HepG2 (cell line): ENCODE data around the gene MORC1. TPM values are rescaled to one million over a fixed set of nuclear protein-coding genes. Genes with fewer than 3 reads are reported as not detected.

Source experiments
- ATAC-seq: fragments of 200-7000 bp; cut with Tn5 transposase; 3 replicates; pipeline ENCODE4 v1.9.1; 2020; ENCODE audit warnings: mild to moderate bottlenecking, moderate library complexity
- BruUV-seq: library from RNA; stranded (reverse); fragments of 400-500 nt; replicated peaks from 2 replicates; lab custom pipeline; 2021; lab: Mats Ljungman, UMichigan
- CTCF ChIA-PET: fragments of 300-600 bp; formaldehyde crosslinking; extraction: SDS; loops from one replicate; lab custom pipeline; 2021; ENCODE audit warnings: low total read pairs, inconsistent platforms, low intra/inter-chr PET ratio; lab: Yijun Ruan, JAX
- POLR2A ChIA-PET: fragments of 350-600 bp; sonication (Branson Sonifier 250); formaldehyde crosslinking; loops from one replicate; lab custom pipeline; 2020; ENCODE audit warnings: antibody characterized with exemption, inconsistent platforms; lab: Yijun Ruan, JAX
- DNase-seq: peaks from one replicate; pipeline ENCODE4 v3.0.0-alpha.2; 2015; ENCODE audit warnings: low spot score
- FAIRE-seq: peaks from 3 replicates; lab custom pipeline; 2011; peaks lifted over from hg19 to GRCh38; lab: Jason Lieb, UNC
- H2AFZ ChIP-seq: one replicate; pipeline ENCODE4 v1.6.1; 2011; ENCODE audit warnings: low read length, inconsistent platforms
- H3K27ac ChIP-seq: fragments of 300-600 bp; 3 replicates; pipeline ENCODE4 v1.8.0; 2011; ENCODE audit warnings: mixed run types, mild to moderate bottlenecking, mixed read lengths, low read length, inconsistent platforms; ENCODE audit not compliant: insufficient read depth; ENCODE audit errors: extremely low read length
- H3K27me3 ChIP-seq, 2 experiments: fragments of 200-600 bp in 1 of 2; 2 replicates in 1 of 2; 3 replicates in 1 of 2; pipeline versions ENCODE4 v1.6.0 to v1.8.0; 2011; ENCODE audit warnings: low read length in 2 of 2, mild to moderate bottlenecking in 2 of 2, moderate library complexity in 2 of 2, inconsistent platforms in 1 of 2; ENCODE audit not compliant: insufficient read depth in 2 of 2, control insufficient read depth in 1 of 2
- H3K36me3 ChIP-seq, 2 experiments: fragments of 200-600 bp in 1 of 2; replicated peaks in 1 of 2; 2 replicates in 1 of 2; 3 replicates in 1 of 2; pipeline versions ENCODE4 v1.5.1 to v1.8.0; 2011; ENCODE audit warnings: low read length in 2 of 2, inconsistent platforms in 1 of 2; ENCODE audit not compliant: insufficient read depth in 2 of 2, control insufficient read depth in 1 of 2
- H3K4me1 ChIP-seq: 2 replicates; pipeline ENCODE4 v1.5.1; 2012; ENCODE audit warnings: low read length, inconsistent platforms; ENCODE audit not compliant: insufficient read depth
- H3K4me2 ChIP-seq: 2 replicates; pipeline ENCODE4 v1.6.0; 2011; ENCODE audit warnings: low read depth, low read length, inconsistent platforms
- H3K4me3 ChIP-seq, 3 experiments: fragments of 200-600 bp in 1 of 3; sonication (generic), shearing (Covaris generic) in 1 of 3; replicated peaks in 1 of 3; 2 replicates each; pipeline ENCODE4 v1.5.1; 2011 to 2016; ENCODE audit warnings: low read length in 3 of 3, inconsistent platforms in 2 of 3, low read depth in 2 of 3, mild to moderate bottlenecking in 2 of 3, control low read depth in 1 of 3, mixed read lengths in 1 of 3; ENCODE audit not compliant: insufficient read depth in 1 of 3
- H3K79me2 ChIP-seq: one replicate; pipeline ENCODE4 v1.6.1; 2011; ENCODE audit warnings: low read length, inconsistent platforms; ENCODE audit not compliant: insufficient read depth
- H3K9ac ChIP-seq: 2 replicates; pipeline ENCODE4 v1.6.0; 2011; ENCODE audit warnings: mild to moderate bottlenecking, low read depth, low read length, inconsistent platforms; ENCODE audit not compliant: insufficient read depth
- H3K9me3 ChIP-seq: 2 replicates; pipeline ENCODE4 v1.5.1; 2012; ENCODE audit warnings: mild to moderate bottlenecking, low read length
- H4K20me1 ChIP-seq: 2 replicates; pipeline ENCODE4 v1.6.0; 2011; ENCODE audit warnings: inconsistent platforms, mild to moderate bottlenecking, low read length, moderate library complexity; ENCODE audit not compliant: insufficient read depth
- AKNA ChIP-seq: sonication (generic); formaldehyde crosslinking; IDR thresholded peaks from 2 replicates; pipeline ENCODE4 v1.4.0; 2020; ENCODE audit warnings: missing genetic modification reagents, borderline replicate concordance
- BHLHE40 ChIP-seq: IDR thresholded peaks from 2 replicates; pipeline ENCODE4 v1.6.1; 2011; ENCODE audit warnings: low read length, improper control_type of control experiment
- BRCA1 ChIP-seq: sonication (generic); formaldehyde crosslinking; IDR thresholded peaks from 2 replicates; pipeline ENCODE4 v1.4.0; 2020; ENCODE audit warnings: missing genetic modification reagents
- HMG20B ChIP-seq: conservative IDR thresholded peaks from 2 replicates; pipeline ENCODE4 v1.6.1; 2016; ENCODE audit warnings: missing genetic modification reagents, missing compliant biosample characterization
- ZBTB37 ChIP-seq: sonication (generic); formaldehyde crosslinking; IDR thresholded peaks from 2 replicates; pipeline ENCODE4 v1.4.0; 2020; ENCODE audit warnings: mild to moderate bottlenecking, missing genetic modification reagents
- ZNF296 ChIP-seq: sonication (generic); formaldehyde crosslinking; conservative IDR thresholded peaks from 2 replicates; pipeline ENCODE4 v1.5.0; 2020; ENCODE audit warnings: mild to moderate bottlenecking, missing genetic modification reagents
- ZNF710 ChIP-seq: sonication (generic); formaldehyde crosslinking; IDR thresholded peaks from 2 replicates; pipeline ENCODE4 v1.5.0; 2020; ENCODE audit warnings: mild to moderate bottlenecking, missing genetic modification reagents, borderline replicate concordance
- WGBS: methylation state at CpG from one replicate; pipeline ENCODE4 v1.1.6; 2017; ENCODE audit warnings: low lambda C conversion rate; 5-methylcytosine and 5-hydroxymethylcytosine counted together
- in situ Hi-C: cut with HindIII; loops from 2 replicates; pipeline ENCODE4 v1.10.0; 2017; ENCODE audit warnings: low pct_unique_long_range_greater_than_20kb; ENCODE audit not compliant: extremely low pct_ligation_motif_present
- intact Hi-C: fragments of 100-400 bp; cut with micrococcal nuclease; formaldehyde crosslinking; loops from one replicate; pipeline ENCODE4 v1.10.0; 2022; ENCODE audit not compliant: unreplicated experiment
- polyA plus RNA-seq, 8 experiments: library from polyadenylated mRNA; depleted of rRNA in 3 of 8; stranded (reverse) in 7 of 8; unstranded in 1 of 8; fragments of >200 nt; fragmentation: Illumina TruSeq in 4 of 8; extraction: Trizol in 4 of 8; gene quantifications; 2 replicates each; pipeline versions ENCODE4 v1.2.1 to v1.2.3, GENCODE V29; 2011 to 2016; ENCODE audit warnings: low read depth in 4 of 8, missing spikeins in 1 of 8, mixed read lengths in 1 of 8; ENCODE audit not compliant: insufficient read depth in 1 of 8
- total RNA-seq, 5 experiments: library from RNA; depleted of rRNA; stranded (reverse); fragments of >200 nt; fragmentation: Illumina TruSeq; extraction: Trizol; gene quantifications; 2 replicates each; pipeline ENCODE4 v1.2.3, GENCODE V29; 2016; ENCODE audit warnings: low read depth in 1 of 5
- TF ChIP-seq, protein P1 (sequence below): sonication (generic); formaldehyde crosslinking; conservative IDR thresholded peaks from 2 replicates; pipeline ENCODE4 v1.4.0; 2020; ENCODE audit warnings: mild to moderate bottlenecking, missing genetic modification reagents, moderate library complexity

MORC1 gene
- total and polyA plus RNA-seq, 2 of the 13 experiments (the other 11 are each of a cell fraction or from before 2014, with no cell fraction given), result not detected

DNA sequence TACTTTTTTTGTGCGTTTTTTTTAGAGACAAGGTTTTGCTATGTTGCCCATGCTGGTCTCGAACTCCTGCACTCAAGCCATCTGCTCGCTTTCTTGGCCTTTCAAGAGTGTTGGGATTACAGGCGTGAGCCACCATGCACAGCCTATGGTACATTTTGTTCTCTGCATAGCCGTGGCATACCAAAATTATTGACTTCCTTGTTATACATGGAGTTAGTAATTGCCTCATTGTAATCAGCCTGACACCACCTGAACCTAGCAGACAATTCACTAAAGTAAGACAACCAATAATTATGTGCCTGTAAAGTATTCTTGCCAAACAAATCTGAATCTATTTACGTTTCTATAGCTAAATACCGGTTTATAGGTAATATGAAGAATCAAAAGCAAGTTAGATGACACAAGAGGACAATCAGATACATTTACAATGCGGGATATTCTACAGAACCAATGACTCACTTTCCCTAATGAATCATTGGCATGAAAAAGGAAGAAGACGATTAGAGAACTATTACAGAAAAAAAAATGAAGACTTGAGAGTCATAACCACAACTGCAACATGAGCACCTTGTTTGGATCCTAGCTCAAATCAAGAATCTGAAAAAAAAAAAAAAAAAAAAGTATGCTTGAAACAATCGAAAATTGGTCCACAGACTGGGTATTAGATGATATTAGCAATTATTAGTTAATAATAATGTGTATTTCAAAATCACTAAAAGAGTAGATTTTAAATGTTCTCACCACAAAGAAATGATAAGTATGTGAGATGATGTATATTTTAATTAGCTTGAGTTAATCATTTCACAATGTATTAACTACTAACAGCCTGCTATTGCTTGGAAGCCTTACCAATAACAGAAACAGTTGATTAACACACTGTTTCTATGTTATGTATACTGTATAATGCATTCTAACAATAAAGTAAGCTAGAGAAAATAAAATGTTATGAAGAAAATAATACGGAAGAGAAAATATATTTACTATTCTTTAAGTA is 171.3 kb downstream of the MORC1 start:
- no peaks in the 10 kb centered on the region for H3K9me3 ChIP-seq
- H3K4me1 ChIP-seq, result no peaks in the 10 kb centered on the region
- no peak for FAIRE-seq
- no peak overlapping the region for H3K9ac ChIP-seq
- POLR2A ChIA-PET, result no interaction called here
- BruUV-seq, result no TSS peak
- no peak overlapping the region for H3K4me2 ChIP-seq
- H3K27me3 ChIP-seq, result no peaks in the 10 kb centered on the region
- no peak for ATAC-seq
- no peaks in the 10 kb centered on the region for H4K20me1 ChIP-seq
- intact Hi-C loops, result no loop called here
- DNase-seq, result no peak
- no peak overlapping the region for H2AFZ ChIP-seq
- no peak overlapping the region for H3K27ac ChIP-seq
- in situ Hi-C loops, result no loop called here
- H3K4me3 ChIP-seq, result no peak overlapping the region
- WGBS, result 13% methylated on average over 11 of the region's 11 CpGs
- no peaks in the 10 kb centered on the region for H3K36me3 ChIP-seq
- no peaks in the 10 kb centered on the region for H3K79me2 ChIP-seq
- CTCF ChIA-PET, result no interaction called here
- TF ChIP-seq AKNA (CRISPR knock-in tag) (no peak), ZNF296 (CRISPR knock-in tag) (no peak), BRCA1 (CRISPR knock-in tag) (no peak), HMG20B (CRISPR knock-in tag) (no peak), BHLHE40 (no peak), ZBTB37 (CRISPR knock-in tag) (no peak), ZNF710 (no peak)
- TF ChIP-seq, protein P1, sequence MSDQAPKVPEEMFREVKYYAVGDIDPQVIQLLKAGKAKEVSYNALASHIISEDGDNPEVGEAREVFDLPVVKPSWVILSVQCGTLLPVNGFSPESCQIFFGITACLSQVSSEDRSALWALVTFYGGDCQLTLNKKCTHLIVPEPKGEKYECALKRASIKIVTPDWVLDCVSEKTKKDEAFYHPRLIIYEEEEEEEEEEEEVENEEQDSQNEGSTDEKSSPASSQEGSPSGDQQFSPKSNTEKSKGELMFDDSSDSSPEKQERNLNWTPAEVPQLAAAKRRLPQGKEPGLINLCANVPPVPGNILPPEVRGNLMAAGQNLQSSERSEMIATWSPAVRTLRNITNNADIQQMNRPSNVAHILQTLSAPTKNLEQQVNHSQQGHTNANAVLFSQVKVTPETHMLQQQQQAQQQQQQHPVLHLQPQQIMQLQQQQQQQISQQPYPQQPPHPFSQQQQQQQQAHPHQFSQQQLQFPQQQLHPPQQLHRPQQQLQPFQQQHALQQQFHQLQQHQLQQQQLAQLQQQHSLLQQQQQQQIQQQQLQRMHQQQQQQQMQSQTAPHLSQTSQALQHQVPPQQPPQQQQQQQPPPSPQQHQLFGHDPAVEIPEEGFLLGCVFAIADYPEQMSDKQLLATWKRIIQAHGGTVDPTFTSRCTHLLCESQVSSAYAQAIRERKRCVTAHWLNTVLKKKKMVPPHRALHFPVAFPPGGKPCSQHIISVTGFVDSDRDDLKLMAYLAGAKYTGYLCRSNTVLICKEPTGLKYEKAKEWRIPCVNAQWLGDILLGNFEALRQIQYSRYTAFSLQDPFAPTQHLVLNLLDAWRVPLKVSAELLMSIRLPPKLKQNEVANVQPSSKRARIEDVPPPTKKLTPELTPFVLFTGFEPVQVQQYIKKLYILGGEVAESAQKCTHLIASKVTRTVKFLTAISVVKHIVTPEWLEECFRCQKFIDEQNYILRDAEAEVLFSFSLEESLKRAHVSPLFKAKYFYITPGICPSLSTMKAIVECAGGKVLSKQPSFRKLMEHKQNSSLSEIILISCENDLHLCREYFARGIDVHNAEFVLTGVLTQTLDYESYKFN (CRISPR knock-in tag), result no peak
